ENCODE measurements around the gene VAV1. TPM values are rescaled to one million over a fixed set of nuclear protein-coding genes. Genes with fewer than 3 reads are reported as not detected.
A peak's percentile ranks its signal among the peaks of the same experiment; 100 is the strongest.

Gene VAV1
- polyA plus RNA-seq, 2 of the 4 experiments (the other 2 are of a cell fraction), result 5.6 to 7.5 TPM

DNA sequence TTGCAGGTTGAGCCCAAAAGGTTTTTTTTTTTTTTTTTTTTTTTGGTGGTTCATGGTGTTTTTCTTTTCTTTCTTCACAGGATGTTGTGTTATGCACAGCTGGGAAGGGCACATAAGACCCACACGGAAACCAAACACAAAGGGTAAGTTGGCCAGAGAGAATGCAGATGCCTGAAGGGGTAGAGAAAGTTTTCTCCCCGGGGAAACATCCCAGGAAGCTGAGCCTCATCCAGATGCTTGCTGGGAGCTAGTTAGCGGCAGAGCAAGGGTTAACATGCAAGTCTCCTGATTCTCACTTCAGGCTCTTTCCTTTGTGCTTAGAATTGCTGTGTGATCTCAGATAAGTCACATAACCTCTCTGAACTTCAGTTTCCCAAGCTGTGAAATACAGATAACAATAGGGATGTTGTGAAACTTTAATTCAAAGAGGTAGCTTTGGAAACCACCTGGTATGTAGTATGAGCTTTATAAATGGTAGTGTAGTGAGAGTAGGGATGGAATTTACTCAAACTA, 117.9 kb downstream of the VAV1 start:
- DNase-seq (ENCODE audit: low read depth in 1 of 2, low spot score in 1 of 2), result no peak
- H3K27ac ChIP-seq, result no peak overlapping the region
- FAIRE-seq, result no peak
- 0% methylated on average over 3 of the region's 3 CpGs for WGBS (ENCODE audit: missing lambda C conversion rate)
- ChIA-PET POLR2A (no interaction called here), CTCF (interaction anchor here (1.0 to 1.9 kb wide), 2 partner anchors 26 to 152 kb away, joined by 3 to 10 read pairs; no protein-coding TSS in a partner anchor)
- H3K9me3 ChIP-seq, result peaks cover 13% of the 10 kb centered on the region; the same call in 1 of the 3 replicates
- H3K4me2 ChIP-seq, result no peak overlapping the region
- no peak for ATAC-seq
- no peak overlapping the region for H3K4me3 ChIP-seq
- TF ChIP-seq EHMT2 (IDR thresholded peaks at IDR 0.05; ENCODE audit: low read depth) (no peak), EHF (CRISPR knock-in tag; IDR thresholded peaks at IDR 0.05) (no peak), ESRRA (IDR thresholded peaks at IDR 0.05; ENCODE audit: borderline replicate concordance, low read length) (no peak), ZSCAN20 (CRISPR knock-in tag; IDR thresholded peaks at IDR 0.05) (no peak), FOXS1 (CRISPR knock-in tag; IDR thresholded peaks at IDR 0.05) (no peak), HOXB13 (CRISPR knock-in tag; IDR thresholded peaks at IDR 0.05; ENCODE audit: low read depth) (no peak), USF2 (IDR thresholded peaks at IDR 0.05) (no peak), CEBPB (IDR thresholded peaks at IDR 0.05) (no peak), SREBF2 (IDR thresholded peaks at IDR 0.05) (no peak), CHD2 (IDR thresholded peaks at IDR 0.05; ENCODE audit: low read length, partially characterized antibody) (no peak), ZFP36 (IDR thresholded peaks at IDR 0.05; ENCODE audit: borderline replicate concordance, partially characterized antibody) (no peak), FOSB (CRISPR knock-in tag; IDR thresholded peaks at IDR 0.05) (no peak), BHLHE40 (IDR thresholded peaks at IDR 0.05; ENCODE audit: low read depth, low read length) (no peak), HOXA7 (CRISPR knock-in tag; IDR thresholded peaks at IDR 0.05) (no peak), ATOH8 (CRISPR knock-in tag; IDR thresholded peaks at IDR 0.05; ENCODE audit: low read depth) (no peak)
- TF ChIP-seq, protein P1, sequence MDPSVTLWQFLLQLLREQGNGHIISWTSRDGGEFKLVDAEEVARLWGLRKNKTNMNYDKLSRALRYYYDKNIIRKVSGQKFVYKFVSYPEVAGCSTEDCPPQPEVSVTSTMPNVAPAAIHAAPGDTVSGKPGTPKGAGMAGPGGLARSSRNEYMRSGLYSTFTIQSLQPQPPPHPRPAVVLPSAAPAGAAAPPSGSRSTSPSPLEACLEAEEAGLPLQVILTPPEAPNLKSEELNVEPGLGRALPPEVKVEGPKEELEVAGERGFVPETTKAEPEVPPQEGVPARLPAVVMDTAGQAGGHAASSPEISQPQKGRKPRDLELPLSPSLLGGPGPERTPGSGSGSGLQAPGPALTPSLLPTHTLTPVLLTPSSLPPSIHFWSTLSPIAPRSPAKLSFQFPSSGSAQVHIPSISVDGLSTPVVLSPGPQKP (IDR thresholded peaks at IDR 0.05; ENCODE audit: low read depth, low read length), result no peak
- TF ChIP-seq, protein P2, sequence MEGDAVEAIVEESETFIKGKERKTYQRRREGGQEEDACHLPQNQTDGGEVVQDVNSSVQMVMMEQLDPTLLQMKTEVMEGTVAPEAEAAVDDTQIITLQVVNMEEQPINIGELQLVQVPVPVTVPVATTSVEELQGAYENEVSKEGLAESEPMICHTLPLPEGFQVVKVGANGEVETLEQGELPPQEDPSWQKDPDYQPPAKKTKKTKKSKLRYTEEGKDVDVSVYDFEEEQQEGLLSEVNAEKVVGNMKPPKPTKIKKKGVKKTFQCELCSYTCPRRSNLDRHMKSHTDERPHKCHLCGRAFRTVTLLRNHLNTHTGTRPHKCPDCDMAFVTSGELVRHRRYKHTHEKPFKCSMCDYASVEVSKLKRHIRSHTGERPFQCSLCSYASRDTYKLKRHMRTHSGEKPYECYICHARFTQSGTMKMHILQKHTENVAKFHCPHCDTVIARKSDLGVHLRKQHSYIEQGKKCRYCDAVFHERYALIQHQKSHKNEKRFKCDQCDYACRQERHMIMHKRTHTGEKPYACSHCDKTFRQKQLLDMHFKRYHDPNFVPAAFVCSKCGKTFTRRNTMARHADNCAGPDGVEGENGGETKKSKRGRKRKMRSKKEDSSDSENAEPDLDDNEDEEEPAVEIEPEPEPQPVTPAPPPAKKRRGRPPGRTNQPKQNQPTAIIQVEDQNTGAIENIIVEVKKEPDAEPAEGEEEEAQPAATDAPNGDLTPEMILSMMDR (IDR thresholded peaks at IDR 0.05), result no peak
- TF ChIP-seq, protein P3, sequence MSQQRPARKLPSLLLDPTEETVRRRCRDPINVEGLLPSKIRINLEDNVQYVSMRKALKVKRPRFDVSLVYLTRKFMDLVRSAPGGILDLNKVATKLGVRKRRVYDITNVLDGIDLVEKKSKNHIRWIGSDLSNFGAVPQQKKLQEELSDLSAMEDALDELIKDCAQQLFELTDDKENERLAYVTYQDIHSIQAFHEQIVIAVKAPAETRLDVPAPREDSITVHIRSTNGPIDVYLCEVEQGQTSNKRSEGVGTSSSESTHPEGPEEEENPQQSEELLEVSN (IDR thresholded peaks at IDR 0.05; ENCODE audit: borderline replicate concordance, low read depth), result no peak
- H3K4me1 ChIP-seq, result no peaks in the 10 kb centered on the region

- no peak overlapping the region for H3K4me3 ChIP-seq
- H3K9me3 ChIP-seq, result peaks cover 18% of the 10 kb centered on the region; the same call in 2 of the 3 replicates
- no peak overlapping the region for H3K27ac ChIP-seq
- H3K4me1 ChIP-seq, result no peaks in the 10 kb centered on the region
- WGBS (ENCODE audit: missing lambda C conversion rate), result 1% methylated on average over 8 of the region's 8 CpGs
- H3K4me2 ChIP-seq, result 0 out of 3 replicates have a peak overlapping the region, but pooled peaks have one; percentile 26
- POLR2A ChIA-PET, result no interaction called here
- DNase-seq (ENCODE audit: low read depth in 1 of 2, low spot score in 1 of 2) (no peak), ATAC-seq (no peak), FAIRE-seq (no peak)
- TF ChIP-seq CHD2 (IDR thresholded peaks at IDR 0.05; ENCODE audit: low read length, partially characterized antibody) (peak; percentile 47), MAFK (IDR thresholded peaks at IDR 0.05; ENCODE audit: partially characterized antibody) (no peak)
- TF ChIP-seq, protein P4, sequence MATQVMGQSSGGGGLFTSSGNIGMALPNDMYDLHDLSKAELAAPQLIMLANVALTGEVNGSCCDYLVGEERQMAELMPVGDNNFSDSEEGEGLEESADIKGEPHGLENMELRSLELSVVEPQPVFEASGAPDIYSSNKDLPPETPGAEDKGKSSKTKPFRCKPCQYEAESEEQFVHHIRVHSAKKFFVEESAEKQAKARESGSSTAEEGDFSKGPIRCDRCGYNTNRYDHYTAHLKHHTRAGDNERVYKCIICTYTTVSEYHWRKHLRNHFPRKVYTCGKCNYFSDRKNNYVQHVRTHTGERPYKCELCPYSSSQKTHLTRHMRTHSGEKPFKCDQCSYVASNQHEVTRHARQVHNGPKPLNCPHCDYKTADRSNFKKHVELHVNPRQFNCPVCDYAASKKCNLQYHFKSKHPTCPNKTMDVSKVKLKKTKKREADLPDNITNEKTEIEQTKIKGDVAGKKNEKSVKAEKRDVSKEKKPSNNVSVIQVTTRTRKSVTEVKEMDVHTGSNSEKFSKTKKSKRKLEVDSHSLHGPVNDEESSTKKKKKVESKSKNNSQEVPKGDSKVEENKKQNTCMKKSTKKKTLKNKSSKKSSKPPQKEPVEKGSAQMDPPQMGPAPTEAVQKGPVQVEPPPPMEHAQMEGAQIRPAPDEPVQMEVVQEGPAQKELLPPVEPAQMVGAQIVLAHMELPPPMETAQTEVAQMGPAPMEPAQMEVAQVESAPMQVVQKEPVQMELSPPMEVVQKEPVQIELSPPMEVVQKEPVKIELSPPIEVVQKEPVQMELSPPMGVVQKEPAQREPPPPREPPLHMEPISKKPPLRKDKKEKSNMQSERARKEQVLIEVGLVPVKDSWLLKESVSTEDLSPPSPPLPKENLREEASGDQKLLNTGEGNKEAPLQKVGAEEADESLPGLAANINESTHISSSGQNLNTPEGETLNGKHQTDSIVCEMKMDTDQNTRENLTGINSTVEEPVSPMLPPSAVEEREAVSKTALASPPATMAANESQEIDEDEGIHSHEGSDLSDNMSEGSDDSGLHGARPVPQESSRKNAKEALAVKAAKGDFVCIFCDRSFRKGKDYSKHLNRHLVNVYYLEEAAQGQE (IDR thresholded peaks at IDR 0.05), result 0 out of 2 replicates have a peak, but pooled peaks have one; percentile 32
- CTCF ChIA-PET, result interaction anchor here (1.9 kb wide), 1 partner anchor 26 kb away, joined by 10 read pairs; no protein-coding TSS in a partner anchor
These were observed 118.4 kb downstream of the VAV1 start for GRCh38 chr19:6890938-6891337.

All from A549 (cell line).